Activated CD4-positive, alpha-beta T cell treated with anti-CD3 and anti-CD28 coated beads, Interleukin-2, amount 10 ng/mL, durations not matched to agents 7 days and 5 days (primary cell): ENCODE results near the gene SSBP4. TPM values are rescaled to one million over a fixed set of nuclear protein-coding genes. Genes with fewer than 3 reads are reported as not detected.

Source experiments
- CTCF ChIA-PET: fragments of 350-600 bp; sonication (Branson Sonifier 250); formaldehyde crosslinking; loops from one replicate; lab custom pipeline; 2021; ENCODE audit warnings: antibody characterized with exemption; lab: Charles Lee
- POLR2A ChIA-PET: fragments of 350-600 bp; sonication (Branson Sonifier 250); formaldehyde crosslinking; loops from one replicate; lab custom pipeline; 2021; ENCODE audit warnings: antibody characterized with exemption; lab: Charles Lee
- DNase-seq: peaks from one replicate; pipeline ENCODE4 v3.0.0-alpha.2; 2020
- H3K27ac Mint-ChIP-seq: one replicate; pipeline ENCODE4 v1.8.0; 2021; ENCODE audit warnings: mild to moderate bottlenecking, moderate library complexity, mixed read lengths
- H3K27me3 Mint-ChIP-seq: one replicate; pipeline ENCODE4 v1.8.0; 2021; ENCODE audit warnings: mixed read lengths
- H3K36me3 Mint-ChIP-seq: one replicate; pipeline ENCODE4 v1.8.0; 2021; ENCODE audit warnings: low read depth, mixed read lengths
- H3K4me1 Mint-ChIP-seq: one replicate; pipeline ENCODE4 v1.8.0; 2021; ENCODE audit warnings: mixed read lengths
- H3K4me3 Mint-ChIP-seq: one replicate; pipeline ENCODE4 v1.8.0; 2021; ENCODE audit warnings: mild to moderate bottlenecking, moderate library complexity, mixed read lengths
- H3K9me3 Mint-ChIP-seq: one replicate; pipeline ENCODE4 v1.8.0; 2021; ENCODE audit warnings: mixed read lengths
- total RNA-seq, 2 experiments: library from RNA; stranded (reverse); gene quantifications; one replicate each; pipeline ENCODE4 v1.2.3, GENCODE V29; 2021

SSBP4 gene
- total RNA-seq, 2 experiments from 2014 or later = 112 to 123 TPM

GRCh38 chr19:18446145-18446810 lies 27.1 kb downstream of the SSBP4 start:
- POLR2A ChIA-PET = no interaction called here
- peaks cover 29% of the 10 kb centered on the region for H3K36me3 Mint-ChIP-seq
- CTCF ChIA-PET = interaction anchor here (1.3 to 3.5 kb wide), 3 partner anchors 16 to 142 kb away, joined by 3 to 15 read pairs (median 6); partner anchors contain the start of gene REX1BD

GRCh38 chr19:18446811-18447359 lies 27.7 kb downstream of the SSBP4 start:
- H3K36me3 Mint-ChIP-seq = peaks cover 29% of the 10 kb centered on the region
- H3K27me3 Mint-ChIP-seq = no peaks in the 10 kb centered on the region
- H3K27ac Mint-ChIP-seq = no peak overlapping the region
- no peak for DNase-seq
- peaks cover 3% of the 10 kb centered on the region for H3K9me3 Mint-ChIP-seq
- H3K4me3 Mint-ChIP-seq = no peak overlapping the region
- POLR2A ChIA-PET = no interaction called here
- peaks cover 12% of the 10 kb centered on the region for H3K4me1 Mint-ChIP-seq
- CTCF ChIA-PET = interaction anchor here (1.6 to 3.5 kb wide), 2 partner anchors 15 to 142 kb away, joined by 6 to 15 read pairs; partner anchors contain the start of gene REX1BD

More at GRCh38 chr19:18446145-18446810, 27.1 kb downstream of the SSBP4 start:
- H3K9me3 Mint-ChIP-seq = peaks cover 3% of the 10 kb centered on the region
- no peak overlapping the region for H3K4me3 Mint-ChIP-seq
- no peak overlapping the region for H3K27ac Mint-ChIP-seq
- DNase-seq = no peak
- no peaks in the 10 kb centered on the region for H3K27me3 Mint-ChIP-seq
- H3K4me1 Mint-ChIP-seq = peaks cover 16% of the 10 kb centered on the region

DNA sequence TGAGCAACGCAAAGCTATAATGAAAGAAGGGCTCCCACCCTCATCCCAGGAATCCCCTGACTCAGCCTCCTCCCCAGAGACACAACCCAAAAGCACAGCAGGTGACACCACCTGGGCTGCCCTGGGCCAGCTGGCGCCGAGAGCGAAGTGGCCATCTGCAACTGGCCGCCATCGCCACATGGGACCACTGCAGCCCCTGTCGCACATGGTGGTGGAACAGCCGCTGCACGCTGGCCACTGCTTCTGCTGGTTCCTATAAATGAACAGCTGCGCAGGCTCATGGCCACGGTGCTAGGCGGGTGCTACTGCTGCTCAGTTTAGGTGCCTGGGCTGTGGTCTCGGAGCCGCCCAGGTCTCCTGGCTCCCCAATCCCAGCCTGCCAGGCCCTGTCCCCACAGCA lies 30.4 kb downstream of the SSBP4 start:
- peaks cover 3% of the 10 kb centered on the region for H3K4me1 Mint-ChIP-seq
- ChIA-PET POLR2A (no interaction called here), CTCF (interaction anchor here (0.7 to 2.3 kb wide), 5 partner anchors 10 to 398 kb away, joined by 3 to 5 read pairs (median 3); no protein-coding TSS in a partner anchor)
- H3K27me3 Mint-ChIP-seq = no peaks in the 10 kb centered on the region
- DNase-seq = no peak
- no peak overlapping the region for H3K4me3 Mint-ChIP-seq
- H3K9me3 Mint-ChIP-seq = no peaks in the 10 kb centered on the region
- no peak overlapping the region for H3K27ac Mint-ChIP-seq
- peaks cover 14% of the 10 kb centered on the region for H3K36me3 Mint-ChIP-seq

DNA sequence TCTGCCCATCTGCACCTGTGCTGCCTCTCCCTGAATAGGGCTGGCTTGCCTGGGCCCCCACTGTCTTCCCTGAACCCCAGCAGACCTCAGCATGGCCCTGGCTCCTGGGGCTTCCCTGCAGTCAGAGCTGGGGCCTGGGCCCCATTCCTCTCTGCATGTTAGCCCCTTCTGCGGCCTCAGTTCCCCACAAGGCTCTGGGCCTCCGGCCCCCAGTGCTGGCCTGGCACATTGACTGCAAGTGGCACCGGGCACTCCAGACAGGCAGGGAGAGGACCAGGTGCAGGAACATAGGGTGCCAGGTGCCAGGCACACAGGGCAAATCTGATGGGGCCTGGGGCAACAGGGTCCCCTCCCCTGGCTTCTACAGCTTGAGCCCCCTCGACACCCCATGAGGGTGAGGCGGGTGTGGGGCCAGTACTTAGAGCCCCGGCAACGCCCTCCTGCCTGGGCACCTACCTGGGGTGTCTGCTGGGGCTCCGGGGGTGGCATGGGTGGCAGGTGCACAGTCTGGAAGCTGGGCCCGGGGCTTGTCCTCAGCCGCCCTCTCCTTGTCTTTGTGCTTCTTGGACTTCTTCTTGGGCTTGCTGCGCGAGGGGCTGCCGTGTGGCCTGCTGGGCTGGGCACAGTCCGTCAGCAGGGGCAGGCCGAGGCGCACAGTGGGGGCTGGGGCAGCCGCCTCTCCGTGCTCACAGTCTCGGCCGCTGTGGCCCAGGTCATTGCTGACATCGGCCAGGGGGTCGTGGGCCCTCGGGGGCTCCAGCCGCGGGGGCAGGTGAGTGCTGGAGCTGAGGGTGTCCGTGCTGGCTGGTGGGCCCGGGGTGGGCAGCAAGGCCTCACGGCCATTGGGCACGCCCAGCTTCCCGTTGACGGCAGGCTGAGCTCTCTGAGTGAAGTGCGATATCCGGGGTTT lies 31.1 kb downstream of the SSBP4 start:
- CTCF ChIA-PET = interaction anchor here (0.6 to 2.3 kb wide), 14 partner anchors 10 to 724 kb away, joined by 3 to 8 read pairs (median 4); partner anchors contain the start of gene REX1BD
- Mint-ChIP-seq H3K27ac (peak overlapping the region; percentile 57), H3K4me1 (peaks cover 3% of the 10 kb centered on the region), H3K27me3 (no peaks in the 10 kb centered on the region), H3K4me3 (no peak overlapping the region), H3K9me3 (no peaks in the 10 kb centered on the region), H3K36me3 (peaks cover 14% of the 10 kb centered on the region)
- DNase-seq = no peak
- POLR2A ChIA-PET = no interaction called here

GRCh38 chr19:18450931-18451836 lies 32.0 kb downstream of the SSBP4 start:
- no peaks in the 10 kb centered on the region for H3K27me3 Mint-ChIP-seq
- H3K36me3 Mint-ChIP-seq = peaks cover 14% of the 10 kb centered on the region
- ChIA-PET CTCF (interaction anchor here (0.6 to 1.9 kb wide), 20 partner anchors 9 to 723 kb away, joined by 3 to 8 read pairs (median 4); partner anchors contain the start of gene REX1BD), POLR2A (no interaction called here)
- peak; percentile 90 for DNase-seq
- H3K27ac Mint-ChIP-seq = peak overlapping the region; percentile 57
- no peak overlapping the region for H3K4me3 Mint-ChIP-seq
- peaks cover 3% of the 10 kb centered on the region for H3K4me1 Mint-ChIP-seq
- no peaks in the 10 kb centered on the region for H3K9me3 Mint-ChIP-seq

DNA sequence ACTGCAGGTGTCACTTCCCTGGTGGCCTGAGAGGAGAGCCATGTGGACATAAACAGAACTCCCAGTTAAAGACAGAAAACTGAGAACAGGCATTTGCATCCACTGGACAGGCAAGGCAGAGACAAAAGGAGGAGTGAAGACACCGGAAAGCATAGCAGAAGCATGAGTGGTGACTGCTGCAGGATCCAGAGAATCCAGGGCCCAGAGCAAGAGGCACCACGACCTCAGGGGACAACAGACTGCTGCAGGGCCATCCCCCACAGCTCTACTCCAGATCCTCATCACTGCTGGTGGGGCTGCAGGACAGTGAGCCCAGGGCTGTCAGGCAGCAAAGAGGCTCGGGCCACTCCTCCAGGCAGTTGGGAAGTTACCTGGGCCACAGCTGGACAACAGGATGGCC lies 33.2 kb downstream of the SSBP4 start:
- H3K9me3 Mint-ChIP-seq = no peaks in the 10 kb centered on the region
- H3K4me1 Mint-ChIP-seq = peaks cover 3% of the 10 kb centered on the region
- POLR2A ChIA-PET = no interaction called here
- CTCF ChIA-PET = interaction anchor here (0.7 to 1.5 kb wide), 5 partner anchors 9 to 414 kb away, joined by 3 to 7 read pairs (median 3); no protein-coding TSS in a partner anchor
- DNase-seq = no peak
- no peak overlapping the region for H3K27ac Mint-ChIP-seq
- H3K36me3 Mint-ChIP-seq = peaks cover 7% of the 10 kb centered on the region
- no peak overlapping the region for H3K4me3 Mint-ChIP-seq
- no peaks in the 10 kb centered on the region for H3K27me3 Mint-ChIP-seq

DNA sequence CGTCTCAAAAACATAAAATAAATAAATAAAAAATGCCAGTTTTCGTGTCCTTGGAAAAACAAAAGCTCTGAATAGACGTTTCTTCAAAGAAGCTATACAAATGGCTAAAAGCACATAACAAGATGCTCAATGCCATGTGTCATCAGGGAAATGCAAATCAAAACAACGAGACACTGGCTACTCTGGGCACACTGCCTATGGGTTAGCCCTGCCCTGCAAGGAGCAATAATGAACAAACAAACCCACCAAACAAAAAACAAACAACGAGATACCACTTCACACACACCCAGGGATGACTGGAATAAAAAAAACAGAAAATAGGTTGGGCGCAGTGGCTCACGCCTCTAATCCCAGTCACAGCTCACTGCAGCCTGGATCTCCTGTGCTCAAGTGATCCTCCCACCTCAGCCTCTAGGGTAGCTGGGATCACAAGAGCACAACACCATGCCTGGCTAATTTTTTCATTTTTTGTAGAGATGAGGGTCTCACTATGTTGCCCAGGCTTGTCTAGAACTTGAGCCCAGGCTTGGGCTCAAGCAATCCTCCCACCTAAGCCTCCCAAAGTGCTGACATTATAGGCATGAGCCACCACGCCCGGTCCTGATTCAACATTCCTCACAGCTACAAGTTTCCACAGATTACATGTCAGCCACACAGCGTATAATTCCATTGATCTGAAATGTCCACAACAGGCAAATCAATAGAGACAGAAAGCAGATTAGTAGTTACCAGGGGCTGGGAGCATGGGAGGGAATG lies 34.2 kb downstream of the SSBP4 start:
- POLR2A ChIA-PET = no interaction called here

GRCh38 chr19:18456279-18456678 lies 37.1 kb downstream of the SSBP4 start:
- Mint-ChIP-seq H3K27ac (no peak overlapping the region), H3K4me1 (peaks cover 1% of the 10 kb centered on the region), H3K9me3 (no peaks in the 10 kb centered on the region), H3K27me3 (no peaks in the 10 kb centered on the region), H3K36me3 (peaks cover 5% of the 10 kb centered on the region), H3K4me3 (no peak overlapping the region)
- CTCF ChIA-PET = interaction anchor here (1.1 kb wide), 1 partner anchor 88 kb away, joined by 6 read pairs; no protein-coding TSS in a partner anchor
- POLR2A ChIA-PET = no interaction called here
- DNase-seq = no peak

More for the DNA sequence above, 34.2 kb downstream of the SSBP4 start:
- no peak for DNase-seq
- Mint-ChIP-seq H3K9me3 (no peaks in the 10 kb centered on the region), H3K27me3 (no peaks in the 10 kb centered on the region), H3K4me1 (peaks cover 3% of the 10 kb centered on the region), H3K36me3 (peaks cover 7% of the 10 kb centered on the region), H3K4me3 (no peak overlapping the region), H3K27ac (no peak overlapping the region)
- CTCF ChIA-PET = interaction anchor here (0.6 to 1.0 kb wide), 3 partner anchors 10 to 445 kb away, joined by 3 to 4 read pairs (median 3); no protein-coding TSS in a partner anchor

GRCh38 chr19:18456974-18457373 lies 37.8 kb downstream of the SSBP4 start:
- Mint-ChIP-seq H3K4me1 (peaks cover 3% of the 10 kb centered on the region), H3K4me3 (no peak overlapping the region), H3K36me3 (peaks cover 11% of the 10 kb centered on the region), H3K27me3 (no peaks in the 10 kb centered on the region), H3K27ac (no peak overlapping the region), H3K9me3 (no peaks in the 10 kb centered on the region)
- CTCF ChIA-PET = interaction anchor here (0.6 to 2.3 kb wide), 5 partner anchors 12 to 87 kb away, joined by 3 to 7 read pairs (median 3); no protein-coding TSS in a partner anchor
- POLR2A ChIA-PET = no interaction called here
- DNase-seq = no peak

DNA sequence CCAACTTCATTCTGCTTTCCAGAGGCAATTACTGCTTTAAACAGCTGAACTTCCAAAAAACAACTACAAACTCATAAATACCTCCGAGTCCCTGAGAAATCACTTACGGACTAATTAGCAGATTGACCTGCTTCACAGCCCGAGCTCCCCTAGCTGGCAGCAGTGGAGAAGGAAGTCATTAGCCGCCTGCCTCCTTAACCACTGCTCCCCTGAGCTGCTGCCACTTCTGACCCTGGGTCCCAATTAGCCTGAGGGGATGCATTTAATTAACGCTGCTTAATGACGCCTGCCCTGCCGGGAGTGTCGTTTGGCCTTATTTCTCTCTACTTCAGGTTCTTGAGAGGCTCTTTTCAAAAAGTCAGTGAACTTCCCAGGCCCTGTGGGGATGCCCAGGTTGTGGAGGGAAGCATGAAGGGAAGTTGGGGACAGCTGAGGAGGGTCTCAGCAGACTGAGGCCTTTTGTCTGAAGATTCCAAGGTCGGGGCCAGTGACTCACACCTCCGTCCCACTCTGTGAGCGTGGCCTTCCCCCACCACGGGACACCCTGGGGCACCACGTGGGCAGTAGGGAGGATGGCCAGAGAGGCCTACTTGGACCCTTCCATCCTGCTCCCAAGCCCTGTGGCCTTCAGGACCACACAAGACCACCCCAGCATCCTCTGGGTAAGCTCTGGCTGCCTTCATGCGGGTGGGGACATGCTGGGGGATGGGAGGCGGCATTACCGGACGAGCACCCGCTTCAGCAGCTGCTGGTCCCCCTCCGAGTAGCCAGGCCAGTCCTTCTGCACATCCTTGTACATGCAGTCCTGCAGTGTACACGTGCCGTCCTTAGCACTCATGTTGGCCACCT lies 38.5 kb downstream of the SSBP4 start:
- no peak overlapping the region for H3K4me3 Mint-ChIP-seq
- DNase-seq = no peak
- CTCF ChIA-PET = interaction anchor here (0.6 to 2.3 kb wide), 3 partner anchors 11 to 65 kb away, joined by 3 to 7 read pairs (median 3); no protein-coding TSS in a partner anchor
- H3K4me1 Mint-ChIP-seq = peaks cover 4% of the 10 kb centered on the region
- no peaks in the 10 kb centered on the region for H3K9me3 Mint-ChIP-seq
- no peaks in the 10 kb centered on the region for H3K27me3 Mint-ChIP-seq
- POLR2A ChIA-PET = no interaction called here
- H3K27ac Mint-ChIP-seq = no peak overlapping the region
- peaks cover 10% of the 10 kb centered on the region for H3K36me3 Mint-ChIP-seq
